Right kidney (tissue), 1 donor: ENCODE measurements around the gene SMARCB1.

ENCODE experiments used
- DNase-seq: peaks from one replicate; pipeline ENCODE4 v3.0.0-alpha.2; 2016

The SMARCB1 gene

DNA sequence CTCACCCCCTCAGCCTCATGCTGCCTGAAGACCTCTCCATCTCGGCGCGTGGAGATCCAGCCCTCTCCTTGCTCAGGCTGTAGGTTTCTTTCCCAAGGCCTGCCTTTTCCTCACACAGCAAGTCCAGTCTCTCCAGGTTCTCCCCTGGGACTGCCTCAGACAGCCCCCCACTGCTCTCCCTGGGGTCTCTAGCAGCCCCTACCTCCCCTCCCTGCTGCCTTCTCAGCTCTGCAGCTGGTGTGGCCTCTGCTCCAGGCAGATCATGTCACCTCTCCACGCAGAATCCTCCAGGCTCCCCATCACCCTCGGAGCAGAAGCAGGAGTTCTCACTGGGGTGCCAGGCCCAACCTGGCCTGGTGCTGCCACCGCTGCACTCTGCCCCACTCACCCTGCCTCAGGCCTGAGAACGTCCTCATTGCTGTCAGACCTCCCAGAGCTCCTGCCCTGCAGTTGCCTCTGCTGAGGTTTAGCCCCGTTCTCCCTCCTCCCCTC is 15.2 kb downstream of the SMARCB1 start:
- DNase-seq: no peak

DNA sequence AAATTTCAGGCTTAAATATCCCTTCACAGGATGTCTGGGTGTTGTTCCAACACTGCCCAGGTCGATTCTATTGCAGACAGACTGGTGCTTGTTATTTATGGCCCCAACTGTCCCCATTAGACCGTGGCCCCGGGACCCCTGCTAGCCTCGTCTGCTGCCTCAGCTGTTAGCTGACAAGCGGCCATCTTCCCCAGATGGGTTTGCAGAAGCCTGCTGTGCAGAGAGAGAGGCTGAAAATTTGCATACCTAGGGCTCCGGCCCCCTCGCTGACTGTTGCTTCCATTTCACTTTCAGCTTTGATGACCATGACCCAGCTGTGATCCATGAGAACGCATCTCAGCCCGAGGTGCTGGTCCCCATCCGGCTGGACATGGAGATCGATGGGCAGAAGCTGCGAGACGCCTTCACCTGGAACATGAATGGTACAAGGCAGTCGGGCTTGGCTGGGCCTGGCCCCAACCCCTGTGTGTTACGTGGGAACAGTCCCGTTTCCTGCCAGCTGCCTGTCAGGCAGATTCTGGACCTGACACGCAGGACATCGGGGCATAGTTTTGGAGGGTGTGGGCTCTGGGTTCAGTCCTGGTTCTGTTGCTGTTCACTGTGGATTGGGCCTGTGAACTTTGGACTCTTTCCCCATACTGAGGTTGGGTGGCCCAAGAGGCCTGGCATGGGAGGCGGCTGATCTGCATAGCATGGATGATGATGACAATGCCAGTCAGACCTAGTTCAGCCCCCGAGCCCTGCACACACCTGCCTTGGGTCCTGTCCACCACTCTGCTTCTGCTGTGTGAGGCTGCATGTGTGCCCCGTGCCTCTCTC is 16.4 kb downstream of the SMARCB1 start:
- DNase-seq: no peak

DNA sequence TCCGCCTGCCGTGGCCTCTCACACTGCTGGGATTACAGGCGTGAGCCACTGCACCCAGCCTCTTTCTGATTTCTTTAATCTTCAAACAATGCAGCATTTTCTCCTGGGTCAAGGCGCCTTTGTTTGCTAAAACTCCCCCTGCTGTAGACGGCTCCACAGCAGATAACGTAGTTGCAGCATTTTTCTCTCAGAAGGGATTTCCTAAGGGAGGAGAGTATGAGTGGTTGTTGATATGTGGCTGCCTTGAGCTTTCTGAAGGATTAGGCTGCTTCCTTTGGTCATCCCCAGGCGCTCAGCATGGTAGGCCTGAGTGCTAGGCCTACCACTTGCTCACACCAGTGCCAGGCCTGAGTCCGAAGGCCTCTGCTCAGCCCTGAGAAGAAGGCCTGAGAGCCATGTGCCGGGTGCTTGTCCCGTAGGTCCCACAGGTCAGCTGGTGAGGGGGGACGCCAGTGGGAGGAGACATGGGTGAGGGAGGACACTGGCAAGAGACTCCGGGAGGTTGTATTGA is 18.1 kb downstream of the SMARCB1 start:
- DNase-seq: no peak

DNA sequence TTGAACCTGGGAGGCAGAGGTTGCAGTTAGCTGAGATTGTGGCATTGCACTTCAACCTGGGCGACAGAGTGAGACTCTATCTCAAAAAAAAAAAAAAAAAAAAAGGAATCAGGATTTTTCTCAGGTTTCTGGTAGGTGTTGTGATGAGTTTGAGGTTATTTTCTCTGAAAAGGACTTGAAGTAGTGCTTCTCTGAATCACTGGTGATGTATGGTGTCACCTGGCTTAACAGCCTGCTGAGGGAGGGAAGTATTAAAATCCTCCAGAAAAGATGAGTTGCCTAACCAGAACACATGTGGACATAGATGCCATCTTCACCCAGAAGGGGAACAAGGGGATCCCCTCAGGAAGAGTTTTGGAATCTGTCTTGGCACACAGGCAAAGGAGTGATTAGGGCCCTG is 20.1 kb downstream of the SMARCB1 start:
- DNase-seq: no peak

DNA sequence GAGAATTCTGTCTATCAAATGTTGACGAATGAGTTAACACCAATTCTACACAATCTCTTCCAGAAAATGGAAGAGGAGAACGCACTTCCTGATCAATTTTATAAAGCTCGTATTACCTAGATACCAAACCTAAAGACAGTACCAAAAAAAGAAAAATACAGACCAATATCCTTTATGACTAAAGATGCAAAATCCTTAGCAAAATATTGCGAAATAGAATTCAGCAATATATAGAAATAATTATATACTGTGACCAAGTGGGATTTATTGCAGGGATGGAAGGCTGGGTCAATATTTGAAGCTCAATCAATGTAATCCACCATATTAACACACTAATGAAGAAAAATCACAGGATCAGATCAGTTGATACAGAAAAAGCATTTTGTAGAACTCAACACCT is 25.6 kb downstream of the SMARCB1 start:
- DNase-seq: no peak

DNA sequence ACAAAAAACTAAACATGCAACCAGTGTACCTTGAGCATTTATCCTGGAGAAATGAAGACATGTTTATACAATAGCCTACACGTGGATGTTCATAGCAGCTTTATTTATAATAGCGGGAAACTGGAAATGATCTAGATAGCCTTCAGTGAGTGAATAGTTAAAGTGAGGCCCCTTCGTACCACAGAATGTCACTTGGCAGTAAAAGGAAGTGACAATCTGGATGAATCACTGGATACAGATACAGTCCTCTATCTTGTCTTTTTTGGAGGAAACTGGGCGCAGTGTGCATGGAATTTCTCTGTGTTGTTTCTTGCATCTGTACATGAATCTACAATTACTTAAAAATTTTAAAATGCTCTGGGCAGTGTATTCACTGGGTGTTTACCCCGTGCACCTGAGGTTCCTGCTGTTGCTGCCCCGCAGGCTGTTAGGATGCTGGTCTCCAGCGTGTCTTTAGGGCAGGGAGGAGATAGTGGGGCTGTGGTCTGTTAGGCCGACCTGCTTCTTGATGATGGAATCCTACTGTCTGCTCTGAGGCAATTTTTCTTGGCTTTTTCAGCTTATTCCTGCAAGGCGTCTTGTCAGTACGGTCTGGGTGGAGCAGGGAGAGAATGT is 28.9 kb downstream of the SMARCB1 start:
- no peak for DNase-seq

DNA sequence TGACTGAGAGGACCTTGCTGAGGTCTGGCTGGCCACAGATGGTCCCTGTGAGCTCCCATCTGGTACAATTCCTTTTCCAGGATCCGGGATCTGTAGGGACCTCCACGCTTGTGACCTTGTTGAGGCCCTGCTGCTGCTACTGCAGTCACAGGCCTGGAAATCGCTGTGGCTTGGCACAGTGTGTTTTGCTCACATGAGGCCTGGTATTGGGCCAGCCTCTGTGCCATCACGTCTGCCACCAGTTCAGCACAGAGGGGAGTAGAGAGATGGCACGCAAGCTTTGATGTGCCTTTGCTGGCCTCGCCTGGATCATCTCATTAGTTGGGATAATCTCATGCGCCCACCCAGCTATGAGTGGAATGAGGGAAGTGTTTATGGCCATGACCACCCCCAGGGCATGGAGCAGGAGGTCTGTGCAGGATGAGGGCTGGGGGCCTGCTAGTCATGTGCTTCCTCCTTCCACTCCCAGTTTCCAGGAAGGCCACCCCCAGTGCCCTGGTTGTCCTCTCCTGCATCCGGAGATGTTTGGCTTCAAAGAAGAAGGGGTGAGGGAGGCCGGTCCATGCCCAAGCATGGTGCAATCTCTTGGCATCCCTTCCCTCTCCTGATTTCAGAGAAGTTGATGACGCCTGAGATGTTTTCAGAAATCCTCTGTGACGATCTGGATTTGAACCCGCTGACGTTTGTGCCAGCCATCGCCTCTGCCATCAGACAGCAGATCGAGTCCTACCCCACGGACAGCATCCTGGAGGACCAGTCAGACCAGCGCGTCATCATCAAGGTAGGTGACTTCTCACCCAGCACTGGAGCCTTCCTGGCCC is 29.6 kb downstream of the SMARCB1 start:
- no peak for DNase-seq

DNA sequence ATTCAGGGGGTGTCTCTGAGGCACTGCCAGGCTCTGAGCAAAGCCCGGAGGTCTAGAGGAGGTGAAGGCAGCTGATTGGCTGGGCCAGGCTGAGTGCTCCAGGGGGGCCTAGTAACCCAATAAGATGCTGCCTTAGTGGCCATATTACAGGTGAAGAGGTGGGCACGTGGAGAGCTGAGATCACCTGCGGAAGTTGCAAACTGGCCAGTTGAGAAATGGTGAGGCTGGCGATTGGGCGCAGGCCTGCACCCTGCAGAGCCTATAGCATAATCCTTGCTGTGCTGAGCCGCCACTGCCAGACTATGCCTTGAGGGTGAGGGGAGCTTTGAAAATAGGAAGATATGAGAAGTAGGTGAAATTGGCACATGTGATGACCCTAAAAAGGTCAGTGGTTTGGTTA is 30.4 kb downstream of the SMARCB1 start:
- no peak for DNase-seq

DNA sequence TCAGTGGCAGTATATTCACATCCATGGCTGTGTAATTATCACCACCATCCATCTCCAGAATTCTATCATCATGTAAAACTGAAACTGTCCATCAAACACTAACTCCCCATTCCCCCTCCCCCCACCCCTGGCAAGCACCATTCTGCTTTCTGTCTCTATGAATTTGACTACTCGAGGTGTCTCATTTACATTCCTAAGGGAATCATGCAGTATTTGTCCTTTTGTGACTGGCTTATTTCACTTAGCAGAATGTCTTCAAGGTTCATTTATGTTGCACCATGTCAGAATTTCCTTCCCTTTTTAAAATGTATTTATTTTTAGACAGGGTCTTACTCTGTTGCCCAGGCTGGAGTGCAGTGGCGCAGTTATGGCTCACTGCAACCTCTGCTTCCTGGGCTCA is 31.8 kb downstream of the SMARCB1 start:
- DNase-seq: no peak

DNA sequence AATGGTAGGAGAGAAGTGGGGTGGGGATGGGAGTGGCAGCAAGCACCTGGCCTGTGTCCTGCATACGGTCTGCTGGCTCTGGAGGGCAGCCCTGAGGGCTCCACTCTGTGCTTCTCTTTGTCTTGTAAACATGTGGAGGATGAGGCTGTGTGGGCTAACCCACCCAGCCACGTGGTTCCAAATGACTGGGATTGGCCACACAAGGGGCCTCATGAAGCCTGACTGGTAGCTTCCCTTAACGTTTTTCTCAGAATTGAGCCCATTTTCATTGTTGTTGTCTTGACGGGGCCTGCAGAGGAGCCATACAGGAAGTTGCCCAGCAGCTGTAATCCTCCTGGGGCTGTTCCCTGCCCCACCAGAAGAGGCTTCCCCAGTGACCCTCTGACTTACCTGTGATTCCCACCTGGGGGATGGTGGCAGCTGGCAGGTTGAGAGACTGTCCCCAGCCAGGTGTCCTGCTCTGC is 34.0 kb downstream of the SMARCB1 start:
- DNase-seq: no peak

DNA sequence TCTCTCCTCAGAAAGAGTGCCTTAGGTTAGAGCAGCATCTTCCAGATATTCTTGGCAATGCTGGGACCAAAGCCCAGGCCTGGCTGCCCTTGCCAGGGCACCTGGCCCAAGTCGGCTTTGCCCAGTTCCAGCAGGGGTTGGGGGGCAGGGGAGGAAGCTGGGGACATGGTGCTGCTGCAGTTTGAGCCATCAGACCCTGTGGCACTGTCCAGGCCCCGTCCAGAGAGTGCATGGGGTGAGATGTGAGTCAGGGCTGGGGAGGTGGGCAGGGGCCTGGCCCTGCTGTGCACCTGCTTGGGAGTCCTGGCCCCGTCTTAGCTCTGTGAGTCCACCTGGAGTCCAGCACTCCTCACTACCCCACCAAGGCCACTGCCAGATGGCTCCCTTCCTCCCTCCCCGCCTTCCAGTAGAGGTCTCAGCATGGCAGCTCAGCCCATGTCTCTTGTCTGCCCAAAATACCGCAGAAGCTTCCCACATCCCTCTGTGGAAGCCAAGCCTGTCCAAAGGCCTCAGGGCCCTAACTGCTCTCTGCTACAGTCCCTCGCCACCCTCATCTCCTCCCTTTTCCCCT is 35.4 kb downstream of the SMARCB1 start:
- DNase-seq: no peak

DNA sequence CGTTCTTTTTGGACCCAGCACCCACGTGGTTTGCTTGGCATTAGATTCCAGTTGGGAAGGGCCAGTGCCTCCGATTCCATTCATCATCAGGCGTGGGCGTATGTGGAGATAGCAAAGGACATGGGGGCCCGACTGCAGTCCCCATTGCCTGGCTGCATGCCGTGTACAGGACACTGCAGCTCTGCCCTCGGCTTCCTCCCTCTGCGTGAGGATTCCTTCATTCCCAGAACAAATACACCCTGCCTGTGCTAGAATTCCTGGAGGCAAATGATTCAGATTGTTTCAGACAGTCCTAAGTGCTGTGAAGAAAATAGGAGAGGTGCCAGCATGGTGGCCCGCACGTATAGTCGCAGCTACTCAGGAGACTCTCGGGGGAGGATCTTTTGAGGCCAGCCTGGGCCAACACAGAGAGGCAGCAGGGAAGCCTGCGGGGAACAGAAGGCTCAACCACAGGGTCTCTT is 36.6 kb downstream of the SMARCB1 start:
- DNase-seq: no peak

DNA sequence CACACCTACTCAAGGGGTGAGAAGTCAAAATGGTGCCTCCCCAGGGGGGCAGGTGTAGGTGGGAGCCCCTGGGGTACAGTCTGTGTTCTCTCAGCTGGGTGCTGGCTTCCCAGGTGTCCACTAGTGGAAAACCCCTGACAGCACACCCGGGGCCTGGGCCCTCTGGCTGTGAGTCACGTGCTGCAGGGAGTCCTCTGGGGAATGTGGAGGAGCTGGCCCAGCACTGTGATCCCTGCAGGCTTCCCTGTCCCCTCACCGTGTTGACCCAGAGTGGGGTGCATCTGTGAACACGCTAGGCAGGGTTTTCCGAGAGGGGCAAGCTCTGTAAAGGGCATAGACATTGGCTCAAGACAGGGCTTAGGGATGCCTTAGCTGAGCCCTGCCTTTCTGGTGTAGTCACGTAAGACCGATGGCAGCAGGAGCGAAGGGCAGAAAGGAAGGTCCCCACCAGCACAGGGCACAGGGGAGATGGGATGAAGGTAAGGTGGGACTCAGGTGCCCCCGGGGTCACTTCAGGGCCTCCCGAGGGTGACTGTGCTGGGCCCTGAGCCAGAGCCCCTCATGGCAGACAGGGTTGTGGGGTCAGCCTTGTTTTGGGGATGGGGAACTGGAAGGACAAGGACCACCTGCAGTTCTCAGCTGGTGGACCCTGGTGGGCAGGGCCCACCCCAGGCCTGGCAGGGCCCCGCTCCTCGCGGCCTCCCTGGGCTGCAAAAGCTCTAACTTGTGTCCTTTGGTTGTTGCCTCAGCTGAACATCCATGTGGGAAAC is 37.9 kb downstream of the SMARCB1 start:
- no peak for DNase-seq

DNA sequence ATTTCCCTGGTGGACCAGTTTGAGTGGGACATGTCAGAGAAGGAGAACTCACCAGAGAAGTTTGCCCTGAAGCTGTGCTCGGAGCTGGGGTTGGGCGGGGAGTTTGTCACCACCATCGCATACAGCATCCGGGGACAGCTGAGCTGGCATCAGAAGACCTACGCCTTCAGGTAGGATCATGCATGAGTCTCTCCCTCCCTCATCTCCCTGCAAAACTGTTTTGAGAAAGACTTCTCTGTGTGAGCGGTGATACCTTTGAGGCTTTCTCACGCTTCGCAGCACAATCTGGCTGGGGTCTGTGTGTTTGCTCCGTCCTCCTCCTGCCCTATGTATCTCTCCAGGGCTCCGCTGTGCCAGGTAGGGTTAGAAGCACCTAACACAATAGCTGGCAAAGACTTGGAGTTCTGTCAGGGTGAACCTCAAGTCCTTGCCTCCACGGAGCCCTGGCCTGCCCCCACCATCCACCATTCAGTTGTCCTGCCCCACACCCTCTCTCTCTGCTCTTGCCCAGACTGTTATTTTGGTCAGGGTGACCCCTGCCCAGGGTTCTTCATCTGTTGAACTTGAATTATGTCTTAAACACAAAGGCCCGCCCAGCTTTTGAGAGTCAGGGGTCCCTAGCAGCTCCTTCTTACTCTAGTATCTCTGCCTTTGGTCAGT is 38.6 kb downstream of the SMARCB1 start:
- DNase-seq: no peak

DNA sequence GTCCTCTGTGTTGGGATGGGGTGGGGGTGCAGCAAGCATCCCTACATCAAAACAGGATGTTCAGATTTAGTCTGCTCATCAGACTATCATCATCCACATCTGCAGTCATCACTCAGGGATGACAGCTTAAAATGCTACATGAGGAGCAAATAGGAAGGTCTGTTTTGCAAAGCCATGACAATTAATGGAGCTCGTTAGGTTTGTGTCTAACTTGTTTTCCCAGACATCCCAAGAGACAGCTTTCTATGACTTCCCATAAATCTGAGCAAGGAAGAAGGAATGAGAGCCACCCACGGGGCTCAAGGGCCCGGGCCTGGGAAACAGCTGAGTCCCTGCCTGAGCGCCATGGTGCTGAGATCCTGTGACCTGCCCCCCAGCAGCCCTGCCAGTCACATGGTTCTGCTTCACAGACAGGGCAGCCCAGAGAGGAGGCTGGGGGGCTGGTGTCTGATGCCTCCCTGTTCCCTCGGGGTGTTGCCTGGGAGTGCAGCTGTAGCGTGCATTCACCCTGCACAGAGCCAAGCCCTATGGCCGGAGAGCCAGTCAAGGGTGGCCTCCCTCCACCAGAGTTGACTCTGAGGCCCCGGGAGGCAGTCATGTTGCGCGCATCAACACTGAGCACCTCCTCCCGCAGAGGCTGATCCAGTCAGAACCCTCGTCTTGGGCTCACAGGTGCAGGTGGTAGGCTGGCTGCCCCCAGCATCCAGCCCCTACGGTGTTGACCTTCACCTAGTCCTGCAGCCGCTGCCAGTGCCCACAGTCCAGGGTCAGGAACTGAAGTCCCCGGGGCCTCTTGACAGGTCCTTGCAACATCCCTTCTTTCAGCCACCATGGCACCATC is 40.0 kb downstream of the SMARCB1 start:
- DNase-seq: no peak

DNA sequence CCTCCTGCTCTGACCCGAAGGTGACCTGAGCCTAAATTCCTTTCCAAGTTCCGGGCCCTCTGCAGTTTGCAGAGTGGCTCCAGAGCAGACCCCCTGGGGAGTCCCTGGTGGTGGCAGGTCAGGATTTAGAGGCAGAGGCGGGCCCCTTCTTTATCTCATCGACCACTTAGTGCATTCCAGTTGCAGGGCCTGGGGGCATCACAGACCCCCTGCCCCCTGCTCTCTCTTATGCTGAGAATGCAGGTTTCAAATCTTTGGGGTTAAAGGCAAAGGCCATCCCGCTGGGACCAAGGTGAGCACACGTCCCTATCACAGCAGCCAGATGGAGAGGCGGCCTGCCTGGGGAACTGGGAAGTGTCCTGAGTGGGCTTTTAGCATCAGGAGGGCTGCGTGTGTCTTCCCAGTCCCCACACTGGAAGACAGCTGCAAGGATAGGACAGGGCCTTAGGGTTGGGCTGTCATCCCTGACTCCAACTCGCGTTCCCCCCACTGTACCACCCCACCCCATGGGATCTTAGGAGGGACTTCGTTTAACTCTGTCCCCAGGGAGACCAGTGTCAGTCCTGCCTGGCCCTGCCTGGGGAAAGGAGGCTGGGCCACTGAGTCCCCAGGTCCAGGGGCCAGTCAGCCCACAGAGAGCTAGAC is 40.7 kb downstream of the SMARCB1 start:
- DNase-seq: no peak

DNA sequence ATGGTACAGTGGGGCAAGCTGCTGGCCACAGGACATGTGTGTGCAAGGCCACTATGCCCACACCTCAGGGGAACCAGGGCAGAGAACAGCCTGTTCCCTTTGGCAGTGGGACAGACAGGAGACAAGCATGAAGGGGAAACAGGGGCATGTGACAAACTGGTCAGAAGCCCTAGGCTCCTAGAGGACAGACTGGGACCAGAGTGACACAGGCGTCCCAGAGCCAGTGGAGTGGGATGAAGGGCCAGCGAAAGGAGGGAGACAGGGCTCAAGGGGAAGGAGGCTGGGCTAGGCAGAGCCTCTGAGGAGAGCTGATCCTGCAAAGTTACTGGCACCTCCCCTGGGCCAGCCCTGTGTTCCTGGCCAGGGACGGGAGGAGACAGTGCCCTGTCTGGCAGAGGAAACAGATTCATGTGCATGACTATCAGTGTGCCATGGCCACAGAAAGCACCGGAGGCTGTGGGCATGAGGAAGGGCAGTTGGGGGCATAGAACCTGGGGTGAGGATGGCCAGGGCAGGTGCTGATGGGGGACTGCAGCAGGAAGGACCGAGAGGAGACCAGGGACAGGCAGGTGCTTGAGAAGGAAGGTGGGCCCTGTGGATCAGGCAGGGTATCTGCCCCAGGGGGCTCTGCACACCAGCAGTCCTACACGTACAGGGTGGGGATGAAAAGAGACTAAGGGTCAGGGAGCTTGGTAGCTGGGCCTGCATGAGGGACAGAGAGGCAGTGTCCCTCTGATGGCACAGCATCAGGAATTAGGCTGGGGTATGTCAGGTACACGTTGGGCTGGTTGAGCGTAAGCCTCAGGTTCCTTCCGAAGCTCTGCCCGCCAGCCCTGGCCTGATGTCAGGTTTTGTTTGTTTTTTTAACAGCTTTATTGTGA is 42.3 kb downstream of the SMARCB1 start:
- DNase-seq: no peak

DNA sequence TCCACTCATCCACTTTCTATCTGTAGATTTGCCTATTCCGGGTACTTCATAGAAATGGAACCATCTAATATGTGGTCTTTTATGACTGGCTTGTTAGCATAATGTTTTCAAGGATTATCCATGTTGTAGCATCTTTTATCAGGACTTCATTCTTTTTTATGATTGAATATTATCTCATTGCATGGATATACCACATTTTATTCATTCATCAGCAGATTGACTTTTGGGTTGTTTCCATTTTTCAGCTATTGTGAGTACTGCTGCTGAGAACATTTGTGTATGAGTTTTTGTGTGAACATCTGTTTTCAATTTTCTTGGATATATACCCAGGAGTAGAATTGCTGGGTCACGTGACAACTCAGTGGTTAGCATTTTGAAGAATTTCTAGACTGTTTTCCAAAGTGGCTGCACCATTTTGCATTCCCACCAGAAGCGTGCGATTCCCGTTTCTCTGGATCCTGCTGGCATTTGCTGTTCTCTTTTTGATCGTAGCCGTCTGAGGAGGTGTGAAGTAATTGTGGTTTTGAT is 43.1 kb downstream of the SMARCB1 start:
- DNase-seq: no peak
